GM12878 (cell line): ENCODE data around the gene TNF. TPM values are rescaled to one million over a fixed set of nuclear protein-coding genes. Genes with fewer than 3 reads are reported as not detected.

Experiments
- ATAC-seq: fragments of 200-7000 bp; cut with Tn5 transposase; 3 replicates; pipeline ENCODE4 v1.9.1; 2020; ENCODE audit warnings: mild to moderate bottlenecking, moderate library complexity
- BruUV-seq: library from RNA; stranded (reverse); fragments of 400-500 nt; replicated peaks from 2 replicates; lab custom pipeline; 2021; lab: Mats Ljungman, UMichigan
- CTCF ChIA-PET: fragments of 300-600 bp; sonication (Branson Sonifier 250); formaldehyde crosslinking; extraction: SDS; loops from one replicate; lab custom pipeline; 2021; ENCODE audit warnings: inconsistent platforms; lab: Yijun Ruan, JAX
- POLR2A ChIA-PET: fragments of 350-600 bp; formaldehyde crosslinking; extraction: SDS; loops from one replicate; lab custom pipeline; 2021; ENCODE audit warnings: inconsistent platforms; lab: Charles Lee
- RAD21 ChIA-PET: fragments of 300-600 bp; sonication (Branson Sonifier 250); formaldehyde crosslinking; loops from one replicate; lab custom pipeline; 2023; ENCODE audit warnings: antibody characterized with exemption; ENCODE audit not compliant: unreplicated experiment; lab: Charles Lee
- SMC1A ChIA-PET: fragments of 300-600 bp; sonication (Branson Sonifier 250); formaldehyde crosslinking; loops from one replicate; lab custom pipeline; 2023; ENCODE audit not compliant: unreplicated experiment, uncharacterized antibody; lab: Charles Lee
- DNase-seq: peaks from one replicate; pipeline ENCODE4 v3.0.0-alpha.2; 2011; ENCODE audit warnings: low read depth, low spot score
- FAIRE-seq: peaks from 3 replicates; lab custom pipeline; 2011; peaks lifted over from hg19 to GRCh38; lab: Jason Lieb, UNC
- H2AFZ ChIP-seq: 2 replicates; pipeline ENCODE4 v1.6.0; 2011; ENCODE audit warnings: low read depth, low read length, control low read depth; ENCODE audit not compliant: control insufficient read depth
- H3K27ac ChIP-seq: 2 replicates; pipeline ENCODE4 v1.5.1; 2011; ENCODE audit warnings: control low read depth; ENCODE audit not compliant: control insufficient read depth, insufficient read depth
- H3K27me3 ChIP-seq, 2 experiments: replicated peaks in 1 of 2; 2 replicates each; pipeline versions ENCODE4 v1.6.0 to v1.6.1; 2011; ENCODE audit warnings: low read length in 1 of 2; ENCODE audit not compliant: control insufficient read depth in 2 of 2, insufficient read depth in 2 of 2
- H3K36me3 ChIP-seq, 2 experiments: 2 replicates each; pipeline ENCODE4 v1.5.1; 2011; ENCODE audit warnings: low read length in 1 of 2; ENCODE audit not compliant: control insufficient read depth in 2 of 2, insufficient read depth in 2 of 2
- H3K4me1 ChIP-seq: 2 replicates; pipeline ENCODE4 v1.6.1; 2011; ENCODE audit warnings: mild to moderate bottlenecking, low read length, moderate library complexity, mixed read lengths; ENCODE audit not compliant: control insufficient read depth, insufficient read depth
- H3K4me2 ChIP-seq: 2 replicates; pipeline ENCODE4 v1.6.0; 2011; ENCODE audit warnings: control low read depth; ENCODE audit not compliant: control insufficient read depth, insufficient read depth
- H3K4me3 ChIP-seq: fragments of 200-600 bp; sonication (generic); 2 replicates; pipeline ENCODE4 v1.5.1; 2016
- H3K79me2 ChIP-seq: 2 replicates; pipeline ENCODE4 v1.6.0; 2011; ENCODE audit warnings: low read length; ENCODE audit not compliant: control insufficient read depth, insufficient read depth
- H3K9ac ChIP-seq: 2 replicates; pipeline ENCODE4 v1.8.0; 2011; ENCODE audit warnings: low read length, control low read depth, mixed read lengths; ENCODE audit not compliant: control insufficient read depth, insufficient read depth
- H3K9me3 ChIP-seq: replicated peaks from 3 replicates; pipeline ENCODE4 v1.5.1; 2011; ENCODE audit warnings: mild to moderate bottlenecking, low read length; ENCODE audit not compliant: control insufficient read depth, insufficient read depth
- H4K20me1 ChIP-seq: 2 replicates; pipeline ENCODE4 v1.6.0; 2011; ENCODE audit not compliant: control insufficient read depth, insufficient read depth
- CHD2 ChIP-seq: IDR thresholded peaks from 2 replicates; pipeline ENCODE4 v1.6.1; 2011; ENCODE audit warnings: low read depth, low read length, improper control_type of control experiment, borderline replicate concordance
- IKZF2 ChIP-seq, 2 experiments: fragments of 450-650 bp; IDR thresholded peaks; 2 replicates each; pipeline ENCODE4 v1.6.1; 2017; ENCODE audit warnings: mild to moderate bottlenecking in 2 of 2, moderate library complexity in 2 of 2
- PAX8 ChIP-seq: fragments of 450-650 bp; IDR thresholded peaks from 2 replicates; pipeline ENCODE4 v1.6.1; 2017; ENCODE audit warnings: mild to moderate bottlenecking, moderate library complexity
- POLR2A ChIP-seq: IDR thresholded peaks from 2 replicates; pipeline ENCODE4 v1.6.1; 2011; ENCODE audit warnings: low read depth, mild to moderate bottlenecking, low read length
- POLR2AphosphoS5 ChIP-seq: IDR thresholded peaks from 2 replicates; pipeline ENCODE4 v1.6.1; 2011; ENCODE audit warnings: mild to moderate bottlenecking, low read length, inconsistent platforms
- SREBF1 ChIP-seq: IDR thresholded peaks from 2 replicates; pipeline ENCODE4 v1.6.1; 2012; ENCODE audit warnings: mild to moderate bottlenecking, low read length
- SREBF2 ChIP-seq: IDR thresholded peaks from 2 replicates; pipeline ENCODE4 v1.6.1; 2012; ENCODE audit warnings: mild to moderate bottlenecking, low read length
- ZNF217 ChIP-seq: fragments of 450-650 bp; IDR thresholded peaks from 2 replicates; pipeline ENCODE4 v1.6.1; 2017; ENCODE audit warnings: antibody characterized with exemption, mild to moderate bottlenecking
- WGBS: methylation state at CpG from one replicate; pipeline ENCODE4 v1.1.6; 2016; ENCODE audit warnings: low lambda C conversion rate; ENCODE audit not compliant: insufficient replicate concordance, insufficient coverage; ENCODE audit errors: missing lambda C conversion rate; 5-methylcytosine and 5-hydroxymethylcytosine counted together
- in situ Hi-C: fragments of 300-500 bp; cut with MboI; formaldehyde crosslinking; loops from 9 replicates; pipeline ENCODE4 v1.14.3; 2018; ENCODE audit warnings: mixed read lengths
- intact Hi-C: fragments of 100-400 bp; cut with micrococcal nuclease; formaldehyde crosslinking; loops from one replicate; pipeline ENCODE4 v1.14.2; 2022; ENCODE audit not compliant: unreplicated experiment
- polyA plus RNA-seq, 11 experiments: library from polyadenylated mRNA; depleted of rRNA in 4 of 11; unstranded in 6 of 11; stranded (reverse) in 5 of 11; fragments of >200 nt; fragmentation: Nextera tagmentation in 4 of 11; fragmentation: Illumina TruSeq in 1 of 11; extraction: Ambion mirVana in 4 of 11; extraction: Trizol in 1 of 11; gene quantifications; 1 replicate in 1 of 11; 2 replicates in 10 of 11; pipeline versions ENCODE4 v1.2.1 to v1.2.3, GENCODE V29; 2011 to 2016; ENCODE audit warnings: inconsistent platforms in 2 of 11, missing spikeins in 2 of 11, low read depth in 1 of 11
- total RNA-seq, 4 experiments: library from RNA; depleted of rRNA in 3 of 4; stranded (reverse); fragments of >200 nt in 3 of 4; fragmentation: Illumina TruSeq in 1 of 4; extraction: Trizol in 1 of 4; gene quantifications; 2 replicates each; pipeline versions ENCODE4 v1.2.1 to v1.2.3, GENCODE V29; 2013 to 2021

Gene TNF
- total and polyA plus RNA-seq, 10 of the 15 experiments (the other 5 are each of a cell fraction or from before 2014, with no cell fraction given), result 18.0 to 94.8 (median 61.9) TPM

DNA sequence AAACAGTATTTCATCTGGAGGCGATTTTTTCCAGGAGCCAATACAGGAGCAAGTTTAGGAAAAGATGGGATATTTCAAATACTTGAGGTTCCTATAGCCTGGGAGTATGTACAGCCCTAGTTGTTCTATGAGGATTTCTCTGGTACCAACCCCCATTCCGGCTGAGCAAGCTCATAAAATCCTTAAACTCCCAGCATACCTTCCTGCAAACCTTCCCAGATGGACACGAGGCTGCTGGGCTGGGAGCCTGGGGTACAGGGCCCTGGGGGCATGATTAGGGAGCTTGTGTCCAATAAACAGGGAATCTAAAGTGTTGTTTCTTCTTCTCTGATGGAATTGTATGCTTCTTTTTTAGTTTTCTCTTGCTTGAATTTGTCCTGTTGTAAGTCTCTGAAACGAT is 46.6 kb downstream of the TNF start:
- intact Hi-C loops (no loop called here), in situ Hi-C loops (no loop called here)
- Histone ChIP-seq H3K79me2 (peaks cover 39% of the 10 kb centered on the region), H3K27ac (peak overlapping the region; percentile 96), H3K9ac (peak overlapping the region; percentile 99), H3K4me2 (peak overlapping the region; percentile 74), H3K4me1 (peaks cover 3% of the 10 kb centered on the region), H3K9me3 (no peaks in the 10 kb centered on the region), H3K4me3 (peak overlapping the region; percentile 86), H4K20me1 (peaks cover 4% of the 10 kb centered on the region; the same call in 1 of the 2 replicates), H3K27me3 (no peaks in the 10 kb centered on the region), H3K36me3 (peaks cover 26 to 32% of the 10 kb centered on the region in 2 experiments), H2AFZ (no peak overlapping the region)
- POLR2A ChIA-PET, result interaction anchor here (0.6 to 5.2 kb wide), 19 partner anchors 12 to 313 kb away, joined by 3 to 58 read pairs (median 3); partner anchors contain the start of genes ABHD16A, APOM, BAG6 and C6orf47
- FAIRE-seq, result no peak
- 7% methylated on average over 4 of the region's 4 CpGs for WGBS
- CTCF ChIA-PET, result interaction anchor here (0.9 to 3.0 kb wide), 11 partner anchors 22 to 81 kb away, joined by 3 to 17 read pairs (median 4); partner anchors contain the start of genes ABHD16A, ATP6V1G2, BAG6 and LY6G5C
- RAD21 ChIA-PET, result interaction anchor here (0.6 to 2.6 kb wide), 7 partner anchors 23 to 208 kb away, joined by 3 to 11 read pairs (median 3); partner anchors contain the start of genes ATP6V1G2, BAG6, NFKBIL1 and TNF
- DNase-seq, result no peak
- TF ChIP-seq ZNF217, result no peak
- TF ChIP-seq POLR2AphosphoS5, result no peak
- TF ChIP-seq IKZF2 (IDR thresholded peaks at IDR 0.05), result no peak
- TF ChIP-seq PAX8, result no peak
- TF ChIP-seq SREBF1, result no peak
- no peak for TF ChIP-seq SREBF2
- TF ChIP-seq POLR2A, result no peak
- TF ChIP-seq CHD2, result no peak
- SMC1A ChIA-PET, result interaction anchor here (0.7 to 2.9 kb wide), 16 partner anchors 12 to 241 kb away, joined by 3 to 15 read pairs (median 4); partner anchors contain the start of genes BAG6, C6orf47, DDX39B and GPANK1
- ATAC-seq, result no peak
- no TSS peak for BruUV-seq
